Fibroblast of lung (primary cell): ENCODE measurements around the gene DTX1. TPM values are rescaled to one million over a fixed set of nuclear protein-coding genes. Genes with fewer than 3 reads are reported as not detected.

ENCODE experiments used
- DNase-seq, 2 donors: peaks; one replicate each; pipeline versions ENCODE4 v3.0.0 to v3.0.0-alpha.2; 2010; ENCODE audit warnings: low read depth in 2 of 2
- H2AFZ ChIP-seq: 2 replicates; pipeline ENCODE4 v1.5.1; 2012; ENCODE audit warnings: low read length, control low read depth, inconsistent platforms
- H3K27ac ChIP-seq: 2 replicates; pipeline ENCODE4 v1.5.1; 2011; ENCODE audit warnings: low read length, control low read depth; ENCODE audit not compliant: insufficient read depth
- H3K27me3 ChIP-seq: 2 replicates; pipeline ENCODE4 v1.5.1; 2011; ENCODE audit warnings: mild to moderate bottlenecking, low read length; ENCODE audit not compliant: control insufficient read depth, insufficient read depth
- H3K36me3 ChIP-seq: 2 replicates; pipeline ENCODE4 v1.5.1; 2011; ENCODE audit warnings: low read length; ENCODE audit not compliant: control insufficient read depth, insufficient read depth
- H3K4me1 ChIP-seq: 2 replicates; pipeline ENCODE4 v1.5.1; 2011; ENCODE audit warnings: low read length; ENCODE audit not compliant: control insufficient read depth, insufficient read depth; ENCODE audit errors: extremely low read depth
- H3K4me2 ChIP-seq: 2 replicates; pipeline ENCODE4 v1.5.1; 2011; ENCODE audit warnings: low read length, control low read depth; ENCODE audit not compliant: insufficient read depth; ENCODE audit errors: extremely low read depth
- H3K4me3 ChIP-seq, 4 experiments: fragments of 200-600 bp in 1 of 4; sonication (generic) in 1 of 4; replicated peaks in 1 of 4; 2 replicates each; pipeline ENCODE4 v1.5.1; 2011 to 2016; ENCODE audit warnings: low read length in 4 of 4, low read depth in 3 of 4, mild to moderate bottlenecking in 3 of 4, control low read depth in 2 of 4, inconsistent platforms in 1 of 4, mixed read lengths in 1 of 4; ENCODE audit not compliant: insufficient read depth in 1 of 4; ENCODE audit errors: control extremely low read depth in 1 of 4
- H3K79me2 ChIP-seq: 2 replicates; pipeline ENCODE4 v1.5.1; 2012; ENCODE audit warnings: mild to moderate bottlenecking, low read length, inconsistent platforms; ENCODE audit not compliant: control insufficient read depth, insufficient read depth
- H3K9ac ChIP-seq: 2 replicates; pipeline ENCODE4 v1.5.1; 2011; ENCODE audit warnings: mild to moderate bottlenecking, low read length, control low read depth; ENCODE audit not compliant: insufficient read depth
- H3K9me3 ChIP-seq: 2 replicates; pipeline ENCODE4 v1.5.1; 2012; ENCODE audit warnings: low read depth, low read length; ENCODE audit not compliant: control insufficient read depth, insufficient read depth
- H4K20me1 ChIP-seq: 2 replicates; pipeline ENCODE4 v1.5.1; 2011; ENCODE audit warnings: low read length; ENCODE audit not compliant: control insufficient read depth, insufficient read depth; ENCODE audit errors: extremely low read depth
- CTCF ChIP-seq, 2 donors: IDR thresholded peaks in 1 of 2; conservative IDR thresholded peaks in 1 of 2; 1 replicate in 1 of 2; 2 replicates in 1 of 2; pipeline ENCODE4 v1.5.1; 2011 to 2012; ENCODE audit warnings: low read length in 2 of 2, control low read depth in 1 of 2, inconsistent platforms in 1 of 2, low read depth in 1 of 2, mild to moderate bottlenecking in 1 of 2
- EZH2 ChIP-seq: IDR thresholded peaks from 2 replicates; pipeline ENCODE4 v1.5.1; 2012; ENCODE audit warnings: low read length, control low read depth, mild to moderate bottlenecking; ENCODE audit errors: missing control alignments
- polyA plus RNA-seq, 2 donors: library from polyadenylated mRNA; depleted of rRNA in 1 of 2; stranded (reverse) in 1 of 2; unstranded in 1 of 2; fragments of >200 nt; gene quantifications; 2 replicates each; pipeline ENCODE4 v1.2.1, GENCODE V29; 2011 to 2012; ENCODE audit warnings: missing spikeins in 1 of 2
- total RNA-seq: library from RNA; depleted of rRNA; stranded (reverse); fragments of >200 nt; gene quantifications from 2 replicates; pipeline ENCODE4 v1.2.1, GENCODE V29; 2014

Gene DTX1
- total and polyA plus RNA-seq, 2 donors (not counting 1 experiment from before 2014, with no cell fraction given) = not detected

GRCh38 chr12:113065126-113066007, 8.8 kb downstream of the DTX1 start:
- no peaks in the 10 kb centered on the region for H3K36me3 ChIP-seq
- H3K27me3 ChIP-seq = no peaks in the 10 kb centered on the region
- H4K20me1 ChIP-seq = no peaks in the 10 kb centered on the region
- DNase-seq = no peak
- no peak overlapping the region for H3K4me2 ChIP-seq
- TF ChIP-seq CTCF (conservative IDR thresholded peaks at IDR 0.05 in 1 of 2, IDR thresholded peaks at IDR 0.05 in 1 of 2; ENCODE audit: low read depth in 1 of 2, low read length in 2 of 2) (no peak), EZH2 (no peak)
- no peaks in the 10 kb centered on the region for H3K9me3 ChIP-seq
- no peaks in the 10 kb centered on the region for H3K4me1 ChIP-seq
- H3K9ac ChIP-seq = no peak overlapping the region
- H3K79me2 ChIP-seq = no peaks in the 10 kb centered on the region
- no peak overlapping the region for H3K4me3 ChIP-seq
- H3K27ac ChIP-seq = no peak overlapping the region
- no peak overlapping the region for H2AFZ ChIP-seq

GRCh38 chr12:113066813-113067400, 10.4 kb downstream of the DTX1 start:
- Histone ChIP-seq H3K9me3 (no peaks in the 10 kb centered on the region), H3K36me3 (no peaks in the 10 kb centered on the region), H3K27ac (no peak overlapping the region), H3K4me1 (no peaks in the 10 kb centered on the region), H3K9ac (no peak overlapping the region), H3K4me3 (no peak overlapping the region), H3K79me2 (no peaks in the 10 kb centered on the region), H4K20me1 (no peaks in the 10 kb centered on the region), H3K4me2 (no peak overlapping the region), H2AFZ (no peak overlapping the region), H3K27me3 (no peaks in the 10 kb centered on the region)
- no peak for TF ChIP-seq EZH2
- no peak for TF ChIP-seq CTCF (conservative IDR thresholded peaks at IDR 0.05 in 1 of 2, IDR thresholded peaks at IDR 0.05 in 1 of 2; ENCODE audit: low read depth in 1 of 2, low read length in 2 of 2)
- no peak for DNase-seq

GRCh38 chr12:113067987-113068935, 11.7 kb downstream of the DTX1 start:
- no peak overlapping the region for H3K4me2 ChIP-seq
- no peaks in the 10 kb centered on the region for H3K9me3 ChIP-seq
- TF ChIP-seq CTCF (conservative IDR thresholded peaks at IDR 0.05 in 1 of 2, IDR thresholded peaks at IDR 0.05 in 1 of 2; ENCODE audit: low read depth in 1 of 2, low read length in 2 of 2) (no peak), EZH2 (no peak)
- no peaks in the 10 kb centered on the region for H3K79me2 ChIP-seq
- H3K9ac ChIP-seq = no peak overlapping the region
- H3K36me3 ChIP-seq = no peaks in the 10 kb centered on the region
- no peak overlapping the region for H2AFZ ChIP-seq
- H3K27me3 ChIP-seq = no peaks in the 10 kb centered on the region
- H3K27ac ChIP-seq = no peak overlapping the region
- no peak overlapping the region for H3K4me3 ChIP-seq
- H3K4me1 ChIP-seq = no peaks in the 10 kb centered on the region
- no peak for DNase-seq
- H4K20me1 ChIP-seq = no peaks in the 10 kb centered on the region
